ENCODE results near the gene PIK3C3. TPM values are rescaled to one million over a fixed set of nuclear protein-coding genes. Genes with fewer than 3 reads are reported as not detected.

Gene PIK3C3
- total and polyA plus RNA-seq, 4 donors = 12.2 to 25.8 (median 15.8) TPM

- TF ChIP-seq FOXA1 (IDR thresholded peaks at IDR 0.05) (no peak), ZBTB33 (IDR thresholded peaks at IDR 0.05) (no peak)
- 89% methylated on average over 2 of the region's 2 CpGs for WGBS
- no peak overlapping the region for H3K9ac ChIP-seq (ENCODE audit: low read depth in 1 of 2, low read length in 2 of 2)
- H3K27me3 ChIP-seq (ENCODE audit: control insufficient read depth in 4 of 4, insufficient read depth in 4 of 4, low read length in 3 of 4) = no peaks in the 10 kb centered on the region
- no peak overlapping the region for H3K27ac ChIP-seq (ENCODE audit: low read depth in 1 of 2, low read length in 2 of 2)
- H3K4me3 ChIP-seq (ENCODE audit: low read depth in 1 of 3, low read length in 3 of 3) = no peak overlapping the region
- no peaks in the 10 kb centered on the region for H3K36me3 ChIP-seq (ENCODE audit: control insufficient read depth in 4 of 4, insufficient read depth in 3 of 4, low read depth in 1 of 4, low read length in 3 of 4)
- H3K4me1 ChIP-seq (ENCODE audit: control insufficient read depth in 4 of 4, insufficient read depth in 4 of 4, low read length in 3 of 4) = no peaks in the 10 kb centered on the region
- no peaks in the 10 kb centered on the region for H3K9me3 ChIP-seq (ENCODE audit: control insufficient read depth in 4 of 4, low read length in 3 of 4)
- no peak for DNase-seq (ENCODE audit: low spot score)
Measured at GRCh38 chr18:42131930-42132244, 176.9 kb downstream of the PIK3C3 start.
